Cerebellar cortex (tissue), 1 donor: Measurements from ENCODE around the gene SLC12A6.
A peak's percentile ranks its signal among the peaks of the same experiment; 100 is the strongest.
"Not testable (repeated sequence)": the region's sequence is repeated elsewhere in the genome, so short reads cannot be mapped to it uniquely, and the experiment has no call there.

ENCODE experiments used
- DNase-seq: peaks from one replicate; pipeline ENCODE4 v3.0.0-alpha.2; 2015; ENCODE audit warnings: low spot score

SLC12A6 gene

GRCh38 chr15:34337557-34338306 is at the start of gene SLC12A6:
TSS of gene SLC12A6 (minus strand) at chr15:34337781. CDS start at chr15:34336680, 1,101 bp downstream.
- DNase-seq, result peak; percentile 92

- not testable (repeated sequence) for DNase-seq
Observed at GRCh38 chr15:34381829-34382521, 44.4 kb upstream of the SLC12A6 start.

- DNase-seq, result peak; percentile 53
Observed at GRCh38 chr15:34380491-34380890, 42.9 kb upstream of the SLC12A6 start.

GRCh38 chr15:34376856-34377255 is 39.3 kb upstream of the SLC12A6 start:
- no peak for DNase-seq

GRCh38 chr15:34375541-34375940 is 38.0 kb upstream of the SLC12A6 start:
- not testable (repeated sequence) for DNase-seq

GRCh38 chr15:34374816-34375215 is 37.2 kb upstream of the SLC12A6 start:
- no peak for DNase-seq

GRCh38 chr15:34373951-34374350 is 36.4 kb upstream of the SLC12A6 start:
- DNase-seq, result no peak

GRCh38 chr15:34370643-34371042 is 33.1 kb upstream of the SLC12A6 start:
- DNase-seq, result no peak

GRCh38 chr15:34370129-34370528 is 32.5 kb upstream of the SLC12A6 start:
- DNase-seq, result no peak

GRCh38 chr15:34367101-34368081 is 29.8 kb upstream of the SLC12A6 start, which contains the start of gene LPCAT4:
TSS of gene LPCAT4 (minus strand) at chr15:34367196. CDS start at chr15:34367100, 96 bp downstream.
- peak; percentile 88 for DNase-seq

- peak; percentile 76 for DNase-seq
Observed at GRCh38 chr15:34366271-34367065, 28.9 kb upstream of the SLC12A6 start.

- peak; percentile 68 for DNase-seq
Observed at GRCh38 chr15:34365836-34366235, 28.3 kb upstream of the SLC12A6 start.

- DNase-seq, result no peak
Observed at GRCh38 chr15:34365091-34365825, 27.7 kb upstream of the SLC12A6 start.

GRCh38 chr15:34364041-34364440 is 26.5 kb upstream of the SLC12A6 start:
- no peak for DNase-seq

GRCh38 chr15:34362047-34362773 is 24.6 kb upstream of the SLC12A6 start:
- DNase-seq, result no peak

GRCh38 chr15:34361278-34361677 is 23.7 kb upstream of the SLC12A6 start:
- DNase-seq, result no peak

GRCh38 chr15:34360298-34360697 is 22.7 kb upstream of the SLC12A6 start:
- DNase-seq, result peak; percentile 14

- no peak for DNase-seq
Observed at GRCh38 chr15:34359416-34359815, 21.8 kb upstream of the SLC12A6 start.

GRCh38 chr15:34358948-34359347 is 21.4 kb upstream of the SLC12A6 start:
- DNase-seq, result no peak

- peak; percentile 40 for DNase-seq
Observed at GRCh38 chr15:34358367-34358766, 20.8 kb upstream of the SLC12A6 start.
